ENCODE data around the gene GPR75.

GPR75 gene

GRCh38 chr2:53896864-53897263, 37.1 kb upstream of the GPR75 start:
- no peaks in the 10 kb centered on the region for H3K27me3 ChIP-seq (replicated peaks)
- TF ChIP-seq CTCF (IDR thresholded peaks at IDR 0.05; ENCODE audit: low read depth, low read length, missing control alignments), result no peak
- no peak overlapping the region for H3K27ac ChIP-seq
- H3K36me3 ChIP-seq (replicated peaks), result peaks cover 69% of the 10 kb centered on the region
- H3K4me3 ChIP-seq (ENCODE audit: low read depth, low read length), result no peak overlapping the region
- peak; percentile 13 for DNase-seq
- in situ Hi-C loops (cut with HindIII; ENCODE audit: low pct_ligation_motif_present, low sequenced_read_pairs), result no loop called here

- no peak for TF ChIP-seq CTCF (IDR thresholded peaks at IDR 0.05; ENCODE audit: low read depth, low read length, missing control alignments)
- in situ Hi-C loops (cut with HindIII; ENCODE audit: low pct_ligation_motif_present, low sequenced_read_pairs), result no loop called here
- H3K27me3 ChIP-seq (replicated peaks), result no peaks in the 10 kb centered on the region
- no peak for DNase-seq
- H3K4me3 ChIP-seq (ENCODE audit: low read depth, low read length), result no peak overlapping the region
- H3K27ac ChIP-seq, result no peak overlapping the region
- H3K36me3 ChIP-seq (replicated peaks), result peaks cover 72% of the 10 kb centered on the region
These were observed 26.9 kb upstream of the GPR75 start for GRCh38 chr2:53886406-53887280.

- Histone ChIP-seq H3K27me3 (replicated peaks) (no peaks in the 10 kb centered on the region), H3K4me3 (ENCODE audit: low read depth, low read length) (no peak overlapping the region), H3K27ac (no peak overlapping the region), H3K36me3 (replicated peaks) (peaks cover 64% of the 10 kb centered on the region)
- in situ Hi-C loops (cut with HindIII; ENCODE audit: low pct_ligation_motif_present, low sequenced_read_pairs), result no loop called here
- no peak for DNase-seq
- no peak for TF ChIP-seq CTCF (IDR thresholded peaks at IDR 0.05; ENCODE audit: low read depth, low read length, missing control alignments)
These were observed 25.1 kb upstream of the GPR75 start for GRCh38 chr2:53884883-53885282.

- Histone ChIP-seq H3K36me3 (replicated peaks) (peaks cover 50% of the 10 kb centered on the region), H3K27me3 (replicated peaks) (no peaks in the 10 kb centered on the region), H3K27ac (no peak overlapping the region), H3K4me3 (ENCODE audit: low read depth, low read length) (no peak overlapping the region)
- in situ Hi-C loops (cut with HindIII; ENCODE audit: low pct_ligation_motif_present, low sequenced_read_pairs), result no loop called here
- no peak for DNase-seq
- TF ChIP-seq CTCF (IDR thresholded peaks at IDR 0.05; ENCODE audit: low read depth, low read length, missing control alignments), result no peak
These were observed 22.2 kb upstream of the GPR75 start for GRCh38 chr2:53881986-53882385.

- no peak for DNase-seq
- H3K4me3 ChIP-seq (ENCODE audit: low read depth, low read length), result no peak overlapping the region
- no peak overlapping the region for H3K27ac ChIP-seq
- H3K27me3 ChIP-seq (replicated peaks), result no peaks in the 10 kb centered on the region
- TF ChIP-seq CTCF (IDR thresholded peaks at IDR 0.05; ENCODE audit: low read depth, low read length, missing control alignments), result no peak
- peaks cover 43% of the 10 kb centered on the region for H3K36me3 ChIP-seq (replicated peaks)
- in situ Hi-C loops (cut with HindIII; ENCODE audit: low pct_ligation_motif_present, low sequenced_read_pairs), result no loop called here
These were observed 21.6 kb upstream of the GPR75 start for GRCh38 chr2:53881360-53881759.

GRCh38 chr2:53880756-53881155, 21.0 kb upstream of the GPR75 start:
- H3K27me3 ChIP-seq (replicated peaks), result no peaks in the 10 kb centered on the region
- no peak for DNase-seq
- in situ Hi-C loops (cut with HindIII; ENCODE audit: low pct_ligation_motif_present, low sequenced_read_pairs), result no loop called here
- H3K4me3 ChIP-seq (ENCODE audit: low read depth, low read length), result no peak overlapping the region
- no peak overlapping the region for H3K27ac ChIP-seq
- H3K36me3 ChIP-seq (replicated peaks), result peaks cover 42% of the 10 kb centered on the region
- TF ChIP-seq CTCF (IDR thresholded peaks at IDR 0.05; ENCODE audit: low read depth, low read length, missing control alignments), result no peak
